Dermis microvascular lymphatic vessel endothelial cell (primary cell): Measurements from ENCODE around the gene MTHFD1. TPM values are rescaled to one million over a fixed set of nuclear protein-coding genes. Genes with fewer than 3 reads are reported as not detected.
A peak's percentile ranks its signal among the peaks of the same experiment; 100 is the strongest.

ENCODE experiments used
- DNase-seq, 2 donors: peaks; one replicate each; pipeline versions ENCODE4 v3.0.0 to v3.0.0-alpha.2; 2010; ENCODE audit warnings: low read depth in 2 of 2
- total RNA-seq: library from RNA; depleted of rRNA; stranded (reverse); fragments of >200 nt; gene quantifications from 2 replicates; pipeline ENCODE4 v1.2.1, GENCODE V29; 2014

Gene MTHFD1
- total RNA-seq, 1 donor from 2014 or later = 48.3 TPM

- DNase-seq = peak; percentile 72 to 83
Measured at GRCh38 chr14:64444984-64445845, 57.1 kb downstream of the MTHFD1 start.

DNA sequence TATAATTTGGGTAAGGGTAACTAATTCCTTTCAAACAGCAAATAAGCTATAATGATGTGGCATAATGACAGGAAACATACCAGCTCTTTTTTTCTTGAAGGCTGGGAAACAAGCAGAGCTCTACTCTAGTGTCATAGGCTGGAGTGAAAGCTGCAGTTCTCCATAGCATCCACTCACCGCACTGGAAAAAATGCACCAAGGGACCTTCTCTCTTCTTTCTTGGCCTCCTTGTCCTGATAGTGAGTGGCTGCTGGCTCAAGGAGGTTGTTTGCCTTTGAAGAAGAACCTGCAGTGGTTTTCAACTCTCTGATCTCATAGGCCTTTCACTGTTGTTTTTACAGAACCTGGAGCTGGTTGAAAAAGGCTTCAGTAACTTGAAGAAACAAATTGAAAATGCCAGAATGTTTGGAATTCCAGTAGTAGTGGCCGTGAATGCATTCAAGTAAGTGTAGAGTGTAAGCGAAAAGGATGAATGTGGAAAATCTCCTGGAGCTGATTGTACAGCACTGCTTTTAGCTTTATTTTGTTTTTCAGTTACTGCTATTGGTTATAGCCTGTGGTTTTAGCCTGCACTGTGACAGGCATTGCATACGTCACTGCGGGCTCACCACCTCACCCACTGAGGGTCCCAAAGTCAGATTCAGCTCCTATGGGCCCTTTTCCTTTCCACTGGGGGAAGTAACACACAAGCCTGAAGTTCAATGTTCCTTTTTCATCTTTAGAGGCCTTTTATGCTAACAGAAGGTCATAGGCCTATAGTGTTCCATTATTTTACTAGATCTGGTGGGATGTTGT lies 59.9 kb downstream of the MTHFD1 start:
- no peak for DNase-seq

GRCh38 chr14:64450255-64450654 lies 62.1 kb downstream of the MTHFD1 start:
- DNase-seq = no peak

GRCh38 chr14:64454671-64455070 lies 66.5 kb downstream of the MTHFD1 start:
- no peak for DNase-seq

GRCh38 chr14:64459405-64460136 lies 71.4 kb downstream of the MTHFD1 start:
- no peak for DNase-seq

- DNase-seq = no peak
Measured at GRCh38 chr14:64461221-64461620, 73.1 kb downstream of the MTHFD1 start.

- no peak for DNase-seq
Measured at GRCh38 chr14:64463195-64463594, 75.0 kb downstream of the MTHFD1 start.

- DNase-seq = no peak
Measured at GRCh38 chr14:64463873-64464272, 75.7 kb downstream of the MTHFD1 start.

- DNase-seq = no peak
Measured at GRCh38 chr14:64464651-64465050, 76.5 kb downstream of the MTHFD1 start.

DNA sequence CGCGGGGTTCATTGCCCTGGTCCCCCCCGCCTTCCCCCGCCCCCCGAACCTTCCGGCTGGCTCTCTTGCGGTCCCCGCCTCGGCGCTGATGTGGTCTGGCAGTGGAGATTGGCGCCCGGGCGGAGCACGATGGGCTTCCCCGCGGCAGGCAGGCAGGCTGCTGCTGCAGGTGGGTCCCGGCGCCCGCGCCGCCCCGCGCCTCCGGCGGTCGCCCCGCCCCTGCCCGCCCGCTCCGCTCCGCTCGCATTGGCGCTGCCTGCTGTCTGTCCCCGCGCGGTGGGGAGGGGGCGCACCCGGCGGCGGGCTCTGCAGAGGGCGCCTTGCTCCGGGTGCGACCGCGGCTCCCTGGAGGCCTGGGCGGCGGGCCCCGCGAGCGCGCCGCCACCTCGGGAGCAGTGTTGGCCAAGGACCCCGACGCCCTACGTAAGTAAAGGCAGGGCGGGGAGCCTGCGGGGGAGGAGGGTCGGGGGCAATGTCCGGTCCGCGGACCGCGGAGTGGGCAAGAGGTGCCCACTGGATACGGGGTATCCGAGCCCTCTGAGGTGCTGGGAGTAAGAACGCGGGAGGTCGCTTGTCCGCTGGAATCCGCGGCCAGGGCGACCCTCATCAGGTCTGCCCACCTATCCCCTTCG lies 77.2 kb downstream of the MTHFD1 start, which contains the start of gene AKAP5:
Gene AKAP5, plus strand, starts transcription at position 309 of the 632 bp plus-strand sequence. CDS start 2,896 bp downstream, outside the sequence.
- peak in 1 of 2 donors; percentile 72 for DNase-seq

GRCh38 chr14:64465831-64466554 lies 77.8 kb downstream of the MTHFD1 start:
- DNase-seq = peak in 1 of 2 donors; percentile 26

DNA sequence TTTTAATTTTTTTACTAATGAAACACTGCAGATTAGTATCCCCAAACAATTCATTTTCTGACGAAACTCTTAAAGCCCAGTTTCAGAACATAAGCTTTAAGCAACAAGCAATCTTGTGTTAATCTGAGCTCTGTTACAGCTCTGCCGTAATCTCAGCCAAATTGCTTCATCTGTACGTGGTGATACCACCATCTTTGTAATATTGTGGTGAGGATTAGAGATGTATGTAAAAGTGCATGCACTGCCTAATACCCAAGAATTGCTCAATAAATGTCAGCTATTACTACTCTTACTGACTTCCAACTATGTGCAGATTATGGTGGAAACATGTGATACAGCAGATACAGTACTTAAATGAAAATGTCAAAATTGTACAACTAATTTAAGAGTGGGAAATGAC lies 78.9 kb downstream of the MTHFD1 start:
- DNase-seq = no peak

DNA sequence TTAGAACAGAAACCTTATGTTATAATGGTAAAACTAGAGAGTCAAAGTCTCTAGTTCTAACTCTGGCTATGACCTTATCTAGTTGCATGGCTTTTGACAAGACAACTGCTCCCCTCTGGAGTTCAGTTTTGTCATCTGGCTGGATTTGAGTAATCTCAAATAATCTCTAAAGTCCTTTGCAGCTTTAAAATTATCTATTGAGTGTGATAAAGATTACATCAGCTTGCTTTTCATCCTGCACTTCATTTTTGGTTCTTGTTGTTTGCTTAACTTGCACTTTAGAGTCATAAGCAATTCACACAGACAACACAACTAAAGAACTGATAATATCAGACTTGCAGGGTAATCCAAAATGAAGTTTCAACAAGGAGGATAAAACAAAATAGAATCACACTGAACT lies 79.4 kb downstream of the MTHFD1 start:
- DNase-seq = no peak

- no peak for DNase-seq
Measured at GRCh38 chr14:64468451-64468850, 80.3 kb downstream of the MTHFD1 start.

GRCh38 chr14:64474041-64474440 lies 85.9 kb downstream of the MTHFD1 start:
- no peak for DNase-seq

DNA sequence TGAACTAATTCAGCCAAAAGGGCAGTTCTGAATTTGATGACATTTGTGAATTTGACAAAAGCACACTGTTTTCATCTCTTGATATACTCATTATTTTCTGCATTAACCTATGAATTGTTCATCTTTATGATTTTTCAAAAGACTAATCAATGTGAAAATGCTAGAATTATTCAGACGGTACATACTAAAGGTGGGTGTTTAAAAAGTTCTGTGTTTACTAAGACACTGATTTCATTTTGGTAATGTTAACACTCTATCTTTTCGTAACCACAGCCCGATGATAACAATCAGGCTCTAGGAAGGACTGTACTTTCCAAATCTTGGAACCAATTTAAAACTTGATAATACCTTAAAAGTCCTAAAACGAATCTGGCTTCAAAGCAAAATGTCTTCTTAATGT lies 86.5 kb downstream of the MTHFD1 start:
- no peak for DNase-seq

GRCh38 chr14:64475585-64476273 lies 87.6 kb downstream of the MTHFD1 start:
- no peak for DNase-seq

- no peak for DNase-seq
Measured at GRCh38 chr14:64476438-64476837, 88.3 kb downstream of the MTHFD1 start.

GRCh38 chr14:64478634-64479250 lies 90.6 kb downstream of the MTHFD1 start:
- peak in 1 of 2 donors; percentile 38 for DNase-seq
